ENCODE results near the gene TNPO2.

DNA sequence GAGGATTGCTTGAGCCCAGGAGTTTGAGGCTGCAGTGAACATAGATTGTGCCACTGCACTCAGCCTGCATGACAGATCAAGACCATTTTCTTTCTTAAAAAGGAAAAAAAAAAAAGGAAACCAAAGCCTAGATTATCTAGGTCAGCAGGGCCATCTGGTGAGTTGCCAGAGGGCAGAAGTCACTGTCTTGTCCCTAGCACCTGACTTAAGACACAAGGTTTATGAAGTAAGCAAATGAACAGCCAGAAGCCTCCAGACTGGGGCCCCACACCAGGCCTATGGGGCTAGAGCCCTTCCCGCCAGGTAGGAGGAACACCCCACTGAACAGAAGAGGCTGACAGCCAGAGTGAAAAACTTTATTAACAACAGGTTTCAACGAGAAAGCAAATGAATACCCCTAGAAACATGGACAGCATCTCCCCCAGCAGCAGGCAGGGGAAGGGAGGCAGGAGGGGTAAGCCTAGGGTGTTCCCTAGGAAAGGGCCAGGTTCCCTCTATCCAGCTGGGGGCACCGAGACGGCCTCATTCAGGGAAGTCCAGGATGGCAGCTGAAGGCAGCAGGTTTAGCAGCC, 55.9 kb downstream of the TNPO2 start:
- TF ChIP-seq POLR2A (IDR thresholded peaks at IDR 0.05): no peak
- TF ChIP-seq, protein P1, sequence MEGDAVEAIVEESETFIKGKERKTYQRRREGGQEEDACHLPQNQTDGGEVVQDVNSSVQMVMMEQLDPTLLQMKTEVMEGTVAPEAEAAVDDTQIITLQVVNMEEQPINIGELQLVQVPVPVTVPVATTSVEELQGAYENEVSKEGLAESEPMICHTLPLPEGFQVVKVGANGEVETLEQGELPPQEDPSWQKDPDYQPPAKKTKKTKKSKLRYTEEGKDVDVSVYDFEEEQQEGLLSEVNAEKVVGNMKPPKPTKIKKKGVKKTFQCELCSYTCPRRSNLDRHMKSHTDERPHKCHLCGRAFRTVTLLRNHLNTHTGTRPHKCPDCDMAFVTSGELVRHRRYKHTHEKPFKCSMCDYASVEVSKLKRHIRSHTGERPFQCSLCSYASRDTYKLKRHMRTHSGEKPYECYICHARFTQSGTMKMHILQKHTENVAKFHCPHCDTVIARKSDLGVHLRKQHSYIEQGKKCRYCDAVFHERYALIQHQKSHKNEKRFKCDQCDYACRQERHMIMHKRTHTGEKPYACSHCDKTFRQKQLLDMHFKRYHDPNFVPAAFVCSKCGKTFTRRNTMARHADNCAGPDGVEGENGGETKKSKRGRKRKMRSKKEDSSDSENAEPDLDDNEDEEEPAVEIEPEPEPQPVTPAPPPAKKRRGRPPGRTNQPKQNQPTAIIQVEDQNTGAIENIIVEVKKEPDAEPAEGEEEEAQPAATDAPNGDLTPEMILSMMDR (IDR thresholded peaks at IDR 0.05): no peak
